HK-2 (cell line): ENCODE results near the gene NUP153.

Experiments used
- DNase-seq: peaks from one replicate; pipeline ENCODE4 v3.0.0-alpha.2; 2018; ENCODE audit not compliant: unreplicated experiment

NUP153 gene

DNA sequence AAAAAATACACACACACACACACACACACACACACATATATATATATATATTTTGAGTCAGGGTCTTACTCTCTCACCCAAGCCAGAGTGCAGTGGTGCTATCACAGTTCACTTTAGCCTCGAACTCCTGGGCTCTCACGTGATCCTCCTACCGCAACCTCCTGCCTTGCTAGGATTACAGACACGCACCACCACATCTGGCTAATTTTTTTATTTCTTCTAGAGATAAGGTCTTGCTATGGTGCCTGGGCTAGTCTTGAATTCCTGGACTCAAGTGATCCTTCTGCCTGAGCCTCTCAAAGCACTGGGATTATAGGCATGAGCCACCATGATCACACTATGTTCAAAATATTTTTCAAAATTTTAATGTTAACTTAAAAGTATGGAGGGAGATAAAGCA, 43.5 kb downstream of the NUP153 start:
- DNase-seq = no peak

DNA sequence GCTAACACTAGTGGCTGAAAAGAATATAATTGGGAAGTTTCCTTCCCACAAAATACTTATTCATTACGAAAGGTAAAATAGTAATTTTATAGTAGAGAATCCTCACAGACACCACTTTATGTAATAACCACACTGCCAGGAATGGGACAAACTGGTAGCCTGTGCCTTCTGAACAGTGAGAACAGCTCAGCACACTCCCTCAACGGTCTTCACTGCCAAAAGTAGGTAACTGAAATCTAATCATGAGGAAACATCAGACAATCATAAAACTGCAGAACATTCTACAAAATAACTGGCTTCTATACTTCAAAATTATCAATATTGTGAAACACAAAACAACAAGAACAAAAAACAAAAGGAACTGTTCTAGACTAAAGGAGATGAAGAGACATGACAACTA, 44.1 kb downstream of the NUP153 start:
- no peak for DNase-seq

DNA sequence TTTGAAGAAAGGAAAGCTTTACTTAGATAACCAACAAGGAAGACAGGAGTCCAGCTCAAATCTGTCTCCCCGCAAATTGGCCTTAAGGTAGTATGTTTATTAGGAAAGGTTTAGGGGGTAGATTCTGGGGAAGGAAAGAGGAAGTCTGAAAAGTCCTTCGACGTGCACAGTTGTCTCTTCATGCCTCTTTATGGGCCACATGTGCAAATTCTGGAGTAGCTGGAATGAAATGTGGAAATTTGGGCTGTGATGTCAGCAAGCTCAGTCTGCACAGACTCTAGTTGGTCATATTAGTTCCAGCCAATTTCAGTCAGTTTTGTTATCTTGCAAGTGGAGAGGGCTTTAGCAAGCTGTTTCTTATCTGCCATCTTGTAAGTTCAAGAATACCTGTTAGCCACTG, 50.1 kb downstream of the NUP153 start:
- DNase-seq = no peak

DNA sequence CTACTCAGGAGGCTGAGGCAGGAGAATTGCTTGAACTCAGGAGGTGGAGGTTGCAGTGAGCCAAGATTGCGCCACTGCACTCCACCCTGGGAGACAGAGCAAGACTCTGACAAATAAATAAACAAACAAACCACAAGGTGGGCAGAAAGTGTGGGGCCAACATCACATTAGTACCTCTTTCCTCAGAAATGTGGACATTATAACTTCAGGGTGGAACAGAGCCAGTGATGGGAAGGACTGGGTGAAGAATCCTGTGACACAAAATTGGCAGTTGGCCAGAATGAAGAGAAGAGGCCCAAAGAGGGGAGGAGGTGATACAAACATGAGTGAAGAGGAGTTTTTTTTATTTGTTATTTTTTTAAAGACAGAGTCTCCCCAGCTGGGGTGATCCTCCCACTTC, 50.6 kb downstream of the NUP153 start:
- DNase-seq = no peak

DNA sequence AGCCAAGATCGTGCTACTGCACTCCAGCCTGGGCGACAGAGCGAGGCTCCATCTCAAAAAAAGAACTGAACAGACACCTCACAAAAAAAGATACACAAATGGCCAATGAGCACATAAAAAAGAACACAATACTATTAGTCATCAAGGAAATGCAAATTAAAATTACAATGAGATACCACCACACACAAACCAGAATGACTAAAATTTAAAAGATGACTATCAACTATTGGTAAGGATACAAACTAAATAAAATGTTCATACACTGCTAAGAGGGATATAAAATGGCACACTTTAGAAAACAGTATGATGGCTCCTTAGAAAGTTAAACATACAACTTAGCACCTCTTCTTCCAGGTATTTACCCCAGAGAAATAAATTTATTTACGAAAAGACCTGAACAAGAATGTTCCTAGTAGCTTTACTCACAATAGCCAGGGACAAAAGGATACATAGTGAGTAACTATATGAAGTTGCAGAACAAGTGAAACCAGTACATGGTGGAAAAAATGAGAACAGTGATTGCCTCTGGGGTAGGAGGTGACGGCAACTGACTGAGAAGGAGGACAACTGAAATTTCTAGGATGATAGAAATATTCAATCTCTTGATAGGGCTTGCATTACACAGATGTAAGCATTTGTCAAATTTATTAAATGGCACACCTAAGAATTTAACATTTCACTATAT, 53.4 kb downstream of the NUP153 start:
- no peak for DNase-seq

DNA sequence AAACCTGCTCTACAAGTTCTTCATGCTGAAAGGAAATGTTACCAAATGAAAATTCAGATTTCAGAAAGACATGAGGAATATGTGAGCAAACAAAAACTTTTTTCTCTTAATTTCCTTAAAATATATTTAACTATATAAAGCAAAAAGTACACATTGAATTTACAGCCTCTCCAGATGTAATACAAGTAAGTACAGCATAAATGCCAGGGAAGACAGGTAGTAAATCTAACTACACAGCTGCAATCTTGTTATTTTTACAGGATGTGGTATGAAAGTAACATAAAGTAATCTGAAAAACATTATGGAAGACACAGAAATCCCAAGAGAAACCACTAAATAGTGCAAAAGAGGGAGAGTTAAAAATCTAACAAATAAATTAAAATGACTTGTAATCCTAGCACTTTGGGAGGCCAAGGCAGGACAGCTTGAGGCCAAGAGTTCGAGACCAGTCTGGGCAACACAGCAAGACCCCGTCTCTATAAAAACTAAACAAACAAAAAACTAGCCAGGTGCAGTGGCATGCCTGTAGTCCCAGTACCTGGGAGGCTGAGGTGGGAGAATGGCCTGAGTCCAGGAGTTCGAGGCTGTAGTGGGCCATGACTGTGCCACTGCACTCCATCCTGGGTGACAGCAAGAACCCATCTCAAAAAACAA, 55.9 kb downstream of the NUP153 start:
- DNase-seq = no peak

DNA sequence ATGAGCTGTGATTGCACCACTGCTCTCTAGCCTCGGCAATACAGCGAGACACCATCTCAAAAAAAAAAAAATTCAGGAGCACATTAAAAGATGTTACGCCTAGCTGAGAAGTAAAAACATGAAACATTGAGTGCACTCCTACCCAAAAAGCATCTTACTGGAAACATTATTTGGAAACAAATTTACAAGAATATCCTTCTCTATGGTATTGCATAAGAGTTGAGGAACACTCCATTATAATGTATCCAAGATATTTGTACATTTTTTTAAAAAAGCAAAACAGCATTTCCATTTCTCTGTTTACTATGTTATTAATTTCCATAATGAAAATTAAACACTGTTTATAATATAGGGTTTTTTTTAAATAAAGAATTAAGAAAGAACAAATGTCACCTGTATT, 58.0 kb downstream of the NUP153 start:
- no peak for DNase-seq

DNA sequence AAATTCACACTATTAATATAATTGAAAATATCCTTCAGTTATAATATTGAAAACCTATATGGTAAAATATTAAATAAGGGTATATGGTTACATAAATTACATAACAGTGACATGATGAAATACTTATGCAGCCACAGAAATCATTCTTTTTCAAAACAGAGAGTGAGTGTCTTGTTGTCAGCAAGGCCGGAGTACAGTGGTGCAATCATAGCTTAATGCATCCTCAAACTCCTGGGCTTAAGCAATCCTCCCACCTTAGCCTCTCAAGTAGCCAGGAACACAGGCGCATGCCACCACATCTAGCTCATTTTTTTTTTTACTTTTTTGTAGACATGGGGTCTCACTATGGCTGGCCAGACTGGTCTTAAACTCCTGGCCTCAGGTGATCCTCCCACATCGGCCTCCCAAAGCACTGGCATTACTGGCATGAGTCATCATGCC, 66.2 kb downstream of the NUP153 start:
- no peak for DNase-seq

DNA sequence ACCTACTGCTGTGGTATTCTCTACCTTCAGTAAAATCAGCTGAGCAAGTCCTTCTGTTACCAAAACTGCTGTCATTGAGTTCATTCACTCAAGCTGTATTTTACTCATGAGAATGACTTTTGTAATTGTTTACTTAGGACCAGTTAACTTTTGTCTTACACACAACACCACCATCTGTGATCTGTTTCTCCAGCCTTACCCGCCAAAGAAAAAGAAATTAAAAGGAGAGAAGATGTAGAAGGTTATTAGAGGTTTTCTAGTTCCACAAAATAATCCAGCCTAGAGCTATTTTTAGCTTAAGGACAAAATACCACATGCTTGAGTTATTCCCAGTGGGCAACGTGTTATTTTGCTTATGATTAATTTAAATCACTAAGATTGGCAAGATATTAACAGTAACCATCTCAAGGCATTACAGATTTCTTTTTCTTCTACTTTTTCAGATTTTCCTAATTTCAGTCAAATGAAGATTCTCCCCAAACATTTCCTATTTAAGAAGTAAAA, 68.5 kb downstream of the NUP153 start:
- no peak for DNase-seq

DNA sequence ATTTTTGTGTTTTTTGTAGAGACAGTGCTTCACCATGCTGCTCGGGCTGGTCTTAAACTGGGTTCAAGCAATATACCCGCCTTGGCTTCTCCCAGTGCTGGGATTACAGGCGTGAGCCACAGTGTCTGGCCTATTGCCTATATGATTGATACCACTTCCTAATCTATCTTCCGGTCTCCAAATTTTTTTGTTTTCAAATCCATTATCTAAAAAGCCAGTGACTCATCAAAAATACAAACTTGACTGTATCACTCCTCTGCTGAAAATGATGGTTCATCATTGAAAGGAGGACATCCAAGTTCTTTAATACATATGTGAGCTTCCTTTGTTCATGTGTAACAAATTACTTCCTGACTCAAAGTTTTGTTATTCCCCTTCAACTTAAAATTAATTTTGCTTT, 71.2 kb downstream of the NUP153 start:
- DNase-seq = no peak

DNA sequence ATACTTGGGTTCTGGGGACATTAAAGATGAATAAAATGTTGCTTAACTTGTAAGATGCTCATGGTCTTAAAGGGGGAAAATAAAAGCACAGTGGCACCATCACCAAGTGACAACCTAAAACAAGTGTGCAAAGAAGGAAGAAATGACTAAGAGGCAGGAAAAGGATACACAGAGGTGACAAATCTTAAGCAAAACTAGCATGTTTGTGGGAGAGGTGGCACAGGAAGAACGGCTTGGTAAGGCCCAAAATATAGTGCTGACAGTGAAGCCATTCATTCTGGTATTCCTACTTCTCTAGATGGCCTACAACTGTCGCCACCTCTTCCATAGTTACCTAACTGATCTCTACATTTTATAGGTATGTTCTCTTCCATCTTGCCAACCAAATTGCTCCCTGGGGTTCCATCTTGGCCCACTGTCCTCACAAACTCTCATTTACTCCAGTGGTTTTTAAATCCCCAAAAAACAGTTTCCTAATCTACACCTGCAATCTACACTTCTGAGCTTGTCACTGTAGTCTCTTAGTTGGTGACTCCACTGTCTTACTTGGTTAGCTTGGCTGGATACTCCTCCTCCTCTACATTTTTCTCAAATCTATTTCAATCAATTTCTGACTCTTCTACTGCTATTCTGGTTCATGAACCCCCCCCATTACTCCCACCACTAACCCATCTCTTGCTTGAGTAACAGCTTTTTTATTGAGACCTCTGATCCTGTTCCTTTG, 73.1 kb downstream of the NUP153 start:
- DNase-seq = no peak

DNA sequence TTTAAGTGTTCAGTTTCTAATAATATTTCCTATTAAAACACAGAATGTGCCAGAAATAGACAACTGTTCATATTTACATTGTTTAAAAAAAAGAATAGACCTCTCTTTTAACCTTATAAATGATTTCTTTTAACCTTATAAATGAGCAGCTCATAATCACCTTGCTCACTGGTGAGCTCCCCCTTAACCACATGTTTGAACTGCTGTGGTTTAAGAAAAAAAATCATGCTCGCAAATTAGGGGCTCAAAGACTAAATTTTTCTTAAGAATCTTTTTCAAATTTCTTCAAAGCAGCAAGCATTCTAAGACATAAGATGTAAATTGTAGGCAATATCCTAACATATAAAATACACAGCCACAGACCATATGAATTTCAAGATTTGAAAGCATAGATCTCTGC, 73.8 kb downstream of the NUP153 start:
- no peak for DNase-seq

DNA sequence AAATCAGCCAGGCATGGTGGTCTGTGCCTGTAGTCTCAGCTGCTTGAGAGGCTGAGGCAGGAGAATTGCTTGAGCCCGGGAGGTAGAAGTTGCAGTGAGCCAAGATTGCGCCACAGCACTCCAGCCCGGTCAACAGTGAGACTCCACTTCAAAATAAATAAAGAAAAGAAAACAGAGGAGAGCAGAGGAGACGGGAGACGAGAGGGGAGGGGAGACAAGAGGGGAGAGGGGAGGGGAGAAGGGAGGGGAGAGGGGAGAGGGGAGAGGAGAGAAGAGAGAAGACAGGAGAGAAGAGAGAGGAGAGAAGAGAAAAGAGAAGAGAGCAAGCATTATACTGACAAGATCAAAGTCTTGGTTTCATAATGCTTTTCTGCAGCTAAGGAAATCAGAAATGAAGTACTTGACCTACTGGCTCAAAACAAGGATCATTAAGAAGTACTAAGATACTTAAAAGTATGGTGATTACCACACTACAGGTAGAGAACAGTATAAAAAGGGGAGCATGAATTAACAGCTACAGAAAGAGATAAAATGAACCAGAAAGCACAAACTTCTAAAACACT, 76.1 kb downstream of the NUP153 start:
- DNase-seq = no peak

DNA sequence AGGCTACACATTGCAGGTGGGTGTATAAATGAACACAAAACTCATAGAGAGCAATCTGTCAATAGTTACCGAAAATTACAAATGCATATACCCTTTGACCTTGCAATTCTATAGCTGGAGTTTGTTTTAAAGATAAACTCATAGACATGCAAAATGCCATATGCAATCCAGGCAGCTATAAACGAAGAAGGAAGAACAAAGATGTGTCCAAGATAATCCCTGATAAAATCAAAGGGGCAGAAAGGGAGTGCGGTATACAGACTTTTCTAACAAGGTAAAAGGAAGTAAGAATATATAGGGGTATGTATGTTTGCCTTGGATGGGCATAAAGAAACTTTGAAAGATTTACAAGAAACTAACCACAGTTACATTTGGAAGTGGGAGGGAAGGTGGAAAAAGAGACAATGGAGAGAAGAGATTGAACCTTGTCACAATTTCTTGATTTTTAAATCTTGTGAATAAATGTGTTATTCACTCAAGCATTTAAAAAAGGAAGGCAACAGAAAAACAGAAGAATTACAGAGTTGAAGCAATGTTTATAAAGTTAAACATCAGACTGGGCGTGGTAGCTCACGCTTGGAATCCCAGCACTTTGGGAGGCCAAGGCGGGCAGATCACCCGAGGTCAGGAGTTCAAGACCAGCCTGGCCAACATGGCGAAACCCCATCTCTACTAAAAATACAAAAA, 76.8 kb downstream of the NUP153 start:
- DNase-seq = no peak

DNA sequence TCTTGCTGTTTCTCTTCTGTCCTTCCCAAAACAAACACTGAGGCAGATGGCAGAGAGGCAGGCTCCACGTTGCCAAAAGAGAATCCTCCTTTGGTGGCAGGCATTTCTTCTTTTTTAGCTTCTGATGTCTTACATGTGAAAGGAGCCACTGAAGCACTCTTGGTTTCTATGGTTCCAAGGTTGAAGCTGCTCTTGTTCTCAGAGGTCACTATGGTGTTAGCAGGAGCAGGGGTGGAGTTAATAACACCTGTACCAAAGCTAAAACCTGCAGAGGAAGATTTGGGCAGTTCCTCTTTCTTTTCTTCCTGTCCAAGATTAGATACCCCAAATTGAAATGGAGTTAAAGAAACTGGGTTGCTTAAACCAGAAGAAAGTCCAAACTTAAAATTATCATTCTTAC, 77.9 kb downstream of the NUP153 start:
- DNase-seq = no peak

DNA sequence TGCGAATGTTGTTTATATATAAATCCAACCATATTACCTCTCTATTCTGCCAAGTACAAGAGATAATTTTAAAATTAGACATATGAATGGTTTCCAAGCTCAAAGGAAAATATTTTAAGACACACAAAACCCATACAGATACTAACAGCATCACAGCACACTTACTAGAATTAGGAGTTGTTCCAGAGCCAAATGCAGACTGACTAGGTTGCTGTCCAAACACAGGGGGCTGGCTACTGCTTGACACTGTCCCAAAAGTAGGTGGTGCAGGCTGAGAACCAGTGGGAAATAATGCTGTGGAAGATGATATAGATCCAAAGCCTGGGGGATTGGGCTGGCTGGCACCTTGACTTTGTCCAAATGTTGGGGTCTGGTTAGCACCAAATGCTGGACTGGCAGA, 82.3 kb downstream of the NUP153 start:
- DNase-seq = no peak

DNA sequence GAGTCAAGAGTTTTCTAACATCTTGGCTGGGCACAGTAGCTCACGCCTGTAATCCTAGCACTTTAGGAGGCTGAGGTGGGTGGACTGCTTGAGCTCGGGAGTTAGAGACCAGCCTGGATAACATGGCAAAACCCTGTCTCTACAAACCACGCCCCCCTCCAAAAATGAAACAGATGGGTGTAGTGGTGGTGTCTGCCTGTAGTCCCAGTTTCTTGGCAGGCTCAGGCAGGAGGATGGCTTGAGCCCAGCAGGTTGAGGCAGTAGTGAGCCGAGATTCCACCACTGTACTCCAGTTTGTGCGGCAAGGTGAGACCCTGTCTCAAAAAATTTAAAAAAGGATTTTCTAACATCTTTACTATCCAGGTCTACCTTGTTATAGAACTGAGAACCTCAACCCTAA, 84.6 kb downstream of the NUP153 start:
- DNase-seq = no peak

DNA sequence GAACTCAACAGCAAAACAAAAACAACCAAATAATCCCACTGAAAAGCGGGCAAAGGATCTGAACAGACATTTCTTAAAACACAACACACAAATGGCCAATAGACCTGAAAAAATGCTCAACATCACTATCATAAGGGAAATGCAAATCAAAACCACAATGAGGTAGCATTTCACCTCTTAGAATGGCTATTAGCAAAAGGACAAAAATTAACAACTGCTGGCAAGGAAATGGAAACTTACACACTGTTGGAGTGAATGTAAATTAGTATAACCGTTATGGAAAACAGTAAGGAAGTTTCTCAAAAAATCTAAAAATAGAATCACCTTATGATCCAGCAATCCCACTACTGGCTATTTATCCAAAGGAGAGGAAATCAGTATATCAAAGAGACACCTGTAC, 85.7 kb downstream of the NUP153 start:
- no peak for DNase-seq

DNA sequence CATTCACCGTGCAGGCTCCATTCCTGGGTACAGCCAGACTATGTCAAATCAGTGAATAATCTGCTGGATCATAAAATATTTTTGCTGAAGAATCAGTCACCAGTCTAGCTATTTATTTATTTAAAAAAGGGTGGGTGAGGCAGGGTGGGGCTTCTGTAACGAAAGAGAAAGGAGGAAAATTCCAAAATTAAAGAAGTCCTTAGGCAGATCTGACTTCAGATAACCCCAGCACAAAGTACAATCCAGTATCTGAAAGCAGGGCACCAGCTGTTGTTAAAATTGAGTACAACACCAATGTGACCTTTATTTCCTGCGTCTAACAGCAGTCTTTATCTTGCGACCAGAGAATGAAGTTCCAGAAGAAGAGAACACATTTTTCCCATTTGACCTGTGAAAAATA, 90.9 kb downstream of the NUP153 start:
- DNase-seq = no peak

DNA sequence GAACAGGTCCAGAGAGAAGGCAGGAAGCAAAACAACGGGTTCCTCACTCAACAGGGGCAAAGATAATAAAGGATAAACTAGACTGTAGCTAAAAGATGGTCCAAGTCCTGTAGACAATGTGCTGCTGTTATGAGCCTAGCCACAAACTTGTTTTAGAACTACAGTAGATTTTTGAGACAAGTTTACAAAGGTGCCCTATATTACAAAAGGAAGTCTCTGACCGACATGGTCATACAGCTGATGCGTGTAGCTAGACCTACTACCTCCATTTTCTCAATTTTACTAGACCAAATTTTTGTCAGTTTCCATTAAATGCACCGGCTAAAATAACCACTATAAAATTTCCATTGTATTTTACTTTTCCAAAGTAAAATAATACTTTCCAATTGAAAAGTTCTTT, 94.7 kb downstream of the NUP153 start:
- no peak for DNase-seq

DNA sequence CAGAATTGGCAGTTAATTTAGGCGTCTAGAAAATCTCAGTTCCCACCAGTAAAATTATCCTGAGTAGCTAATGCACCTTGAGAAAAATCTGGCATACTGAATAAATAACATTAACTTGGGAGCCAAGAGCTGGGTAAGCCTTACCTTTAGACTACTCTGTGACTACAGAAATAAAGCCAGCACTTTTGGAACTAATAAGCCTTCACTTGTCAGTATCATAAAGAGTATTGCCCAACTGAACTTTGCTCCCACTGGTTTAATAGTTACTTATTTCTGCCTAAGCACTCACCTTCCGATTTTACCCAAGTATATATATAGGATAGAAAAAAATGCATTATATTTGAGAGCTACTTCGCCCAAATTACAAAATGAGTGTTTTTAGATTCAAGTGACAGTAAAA, 95.9 kb downstream of the NUP153 start:
- no peak for DNase-seq

DNA sequence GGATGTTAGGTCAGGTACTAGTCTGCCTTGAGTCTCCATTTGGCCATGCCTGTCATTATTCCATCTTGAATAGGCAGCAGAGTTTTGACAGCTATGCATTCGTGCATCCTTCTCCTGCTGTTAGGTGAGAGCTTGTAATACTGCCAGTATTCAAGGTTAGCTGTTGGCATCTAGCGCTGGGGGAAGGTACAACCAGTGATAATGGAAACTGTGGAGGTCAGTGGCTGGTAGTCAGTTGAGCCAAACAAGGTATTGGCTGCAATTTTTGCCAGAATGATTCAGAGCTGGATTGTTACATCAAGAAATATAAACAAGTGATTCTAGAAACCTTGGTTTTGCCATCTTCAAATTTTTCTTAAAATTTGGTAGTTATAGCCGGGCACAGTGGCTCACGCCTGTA, 100.1 kb downstream of the NUP153 start:
- DNase-seq = no peak
